ENCODE measurements around the gene SPOP. TPM values are rescaled to one million over a fixed set of nuclear protein-coding genes. Genes with fewer than 3 reads are reported as not detected.

Gene SPOP
- total and polyA plus RNA-seq, 7 donors = 31.2 to 64.9 (median 47.3) TPM

DNA sequence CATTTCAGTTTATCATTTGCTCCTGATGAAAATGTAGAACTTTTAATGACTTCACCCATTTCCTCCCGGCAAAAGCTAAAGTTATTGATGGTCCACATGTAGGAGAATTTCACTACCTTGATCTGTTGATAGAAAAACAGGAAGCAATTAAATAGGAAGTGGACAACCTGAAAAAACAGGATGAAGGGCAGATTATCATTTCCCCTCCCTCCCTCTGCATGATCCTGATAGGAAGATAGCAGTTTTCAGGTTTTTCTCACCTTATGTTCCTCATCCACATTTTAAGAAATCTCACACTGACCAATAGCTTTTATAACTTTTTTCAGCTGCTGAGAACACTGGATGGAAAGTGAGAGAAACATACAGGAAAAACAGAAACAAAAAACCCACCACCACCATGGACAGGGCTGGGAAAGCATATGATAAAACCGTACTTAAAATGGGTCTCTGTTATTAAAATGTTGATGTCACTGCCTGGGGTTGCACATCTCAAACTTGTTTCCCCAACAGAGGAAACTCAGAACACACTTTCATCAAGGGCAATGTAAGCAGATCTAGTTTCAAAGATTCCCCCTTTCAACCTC, 55.9 kb downstream of the SPOP start:
- Histone ChIP-seq H3K9me3 (no peaks in the 10 kb centered on the region), H3K27me3 (ENCODE audit: insufficient read depth in 3 of 3, low read length in 2 of 3) (no peaks in the 10 kb centered on the region), H3K4me3 (no peak overlapping the region), H3K4me1 (peaks cover 39% of the 10 kb centered on the region), H3K36me3 (ENCODE audit: insufficient read depth in 1 of 2, low read depth in 1 of 2) (peaks cover 10 to 59% of the 10 kb centered on the region in 2 donors), H3K27ac (peak overlapping the region; percentile 32)
- ATAC-seq (no peak), DNase-seq (no peak)
- WGBS, 3 donors = 67 to 78% (median 70%) methylated on average over 2 of the region's 2 CpGs
- intact Hi-C loops (cut with DNase I) = loop anchor here in 1 of 2 donors (5.0 kb wide), 1 partner anchor 55 kb away; the partner anchor contains the start of gene SPOP
- TF ChIP-seq, protein P1, sequence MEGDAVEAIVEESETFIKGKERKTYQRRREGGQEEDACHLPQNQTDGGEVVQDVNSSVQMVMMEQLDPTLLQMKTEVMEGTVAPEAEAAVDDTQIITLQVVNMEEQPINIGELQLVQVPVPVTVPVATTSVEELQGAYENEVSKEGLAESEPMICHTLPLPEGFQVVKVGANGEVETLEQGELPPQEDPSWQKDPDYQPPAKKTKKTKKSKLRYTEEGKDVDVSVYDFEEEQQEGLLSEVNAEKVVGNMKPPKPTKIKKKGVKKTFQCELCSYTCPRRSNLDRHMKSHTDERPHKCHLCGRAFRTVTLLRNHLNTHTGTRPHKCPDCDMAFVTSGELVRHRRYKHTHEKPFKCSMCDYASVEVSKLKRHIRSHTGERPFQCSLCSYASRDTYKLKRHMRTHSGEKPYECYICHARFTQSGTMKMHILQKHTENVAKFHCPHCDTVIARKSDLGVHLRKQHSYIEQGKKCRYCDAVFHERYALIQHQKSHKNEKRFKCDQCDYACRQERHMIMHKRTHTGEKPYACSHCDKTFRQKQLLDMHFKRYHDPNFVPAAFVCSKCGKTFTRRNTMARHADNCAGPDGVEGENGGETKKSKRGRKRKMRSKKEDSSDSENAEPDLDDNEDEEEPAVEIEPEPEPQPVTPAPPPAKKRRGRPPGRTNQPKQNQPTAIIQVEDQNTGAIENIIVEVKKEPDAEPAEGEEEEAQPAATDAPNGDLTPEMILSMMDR (IDR thresholded peaks at IDR 0.05) = no peak

DNA sequence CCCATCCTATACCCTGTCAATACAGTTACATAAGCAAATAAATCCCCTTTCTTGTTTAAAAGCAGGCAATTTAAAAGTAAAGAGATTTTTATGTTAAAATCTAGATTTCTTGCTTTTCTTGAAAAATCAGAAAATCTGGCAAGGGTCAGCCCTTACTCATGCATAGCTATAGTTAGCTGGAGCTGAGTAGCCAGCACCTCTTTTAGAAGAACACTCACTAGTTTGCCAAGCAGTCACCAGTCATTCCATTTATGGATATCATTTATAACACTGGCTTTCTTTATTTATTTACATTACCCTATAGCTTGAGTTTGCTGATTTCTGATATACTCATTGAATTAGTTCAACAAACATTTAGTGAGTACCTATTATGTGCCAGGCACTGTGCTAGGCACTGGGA, 56.5 kb downstream of the SPOP start:
- H3K9me3 ChIP-seq = no peaks in the 10 kb centered on the region
- TF ChIP-seq, protein P1 (IDR thresholded peaks at IDR 0.05) = no peak
- no peaks in the 10 kb centered on the region for H3K27me3 ChIP-seq (ENCODE audit: insufficient read depth in 3 of 3, low read length in 2 of 3)
- H3K27ac ChIP-seq = peak overlapping the region; percentile 32
- peaks cover 10 to 59% of the 10 kb centered on the region in 2 donors for H3K36me3 ChIP-seq (ENCODE audit: insufficient read depth in 1 of 2, low read depth in 1 of 2)
- intact Hi-C loops (cut with DNase I) = loop anchor here in 1 of 2 donors (5.0 kb wide), 1 partner anchor 56 kb away; the partner anchor contains the start of gene SPOP
- peaks cover 37% of the 10 kb centered on the region for H3K4me1 ChIP-seq
- DNase-seq (no peak), ATAC-seq (peak in 2 of 4 donors; percentile 37 to 71)
- H3K4me3 ChIP-seq = no peak overlapping the region

DNA sequence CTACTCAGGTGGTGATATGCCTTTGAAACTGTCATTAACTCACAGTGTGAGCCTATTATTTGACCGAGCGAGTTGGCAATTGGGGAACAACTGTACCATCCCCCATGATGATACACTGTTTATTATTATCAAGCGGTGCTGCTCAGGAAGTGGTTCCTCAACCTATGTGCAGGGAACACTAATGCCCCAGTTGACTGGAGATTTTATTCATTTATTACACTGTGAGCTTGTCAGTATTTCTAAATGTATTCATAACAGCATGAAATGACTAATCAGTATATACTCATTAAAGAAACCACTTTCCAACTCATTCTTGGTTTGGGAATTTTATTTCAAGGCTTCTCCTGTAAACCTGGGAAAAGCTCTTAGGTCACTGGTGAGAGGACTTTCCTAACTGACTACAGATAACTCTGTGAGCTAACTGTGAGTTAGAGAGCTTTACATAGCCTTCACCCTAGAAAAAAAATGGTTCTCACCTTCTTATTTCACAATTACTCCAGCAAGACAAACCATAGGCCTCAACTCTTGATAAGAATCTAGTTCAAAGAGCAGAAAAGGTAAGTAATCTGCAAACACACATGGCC, 59.8 kb downstream of the SPOP start:
- Histone ChIP-seq H3K4me3 (no peak overlapping the region), H3K9me3 (no peaks in the 10 kb centered on the region), H3K27me3 (ENCODE audit: insufficient read depth in 3 of 3, low read length in 2 of 3) (no peaks in the 10 kb centered on the region), H3K36me3 (ENCODE audit: insufficient read depth in 1 of 2, low read depth in 1 of 2) (peaks cover 10 to 64% of the 10 kb centered on the region in 2 donors), H3K4me1 (peaks cover 40% of the 10 kb centered on the region), H3K27ac (peak overlapping the region; percentile 12)
- TF ChIP-seq, protein P1 (IDR thresholded peaks at IDR 0.05) = no peak
- 82 to 85% (median 84%) methylated on average over 3 of the region's 3 CpGs for WGBS, 3 donors
- DNase-seq = no peak
- intact Hi-C loops (cut with DNase I) = loop anchor here in 1 of 2 donors (5.0 kb wide), 2 partner anchors 44 to 59 kb away; partner anchors contain the start of gene SPOP
- ATAC-seq = no peak

DNA sequence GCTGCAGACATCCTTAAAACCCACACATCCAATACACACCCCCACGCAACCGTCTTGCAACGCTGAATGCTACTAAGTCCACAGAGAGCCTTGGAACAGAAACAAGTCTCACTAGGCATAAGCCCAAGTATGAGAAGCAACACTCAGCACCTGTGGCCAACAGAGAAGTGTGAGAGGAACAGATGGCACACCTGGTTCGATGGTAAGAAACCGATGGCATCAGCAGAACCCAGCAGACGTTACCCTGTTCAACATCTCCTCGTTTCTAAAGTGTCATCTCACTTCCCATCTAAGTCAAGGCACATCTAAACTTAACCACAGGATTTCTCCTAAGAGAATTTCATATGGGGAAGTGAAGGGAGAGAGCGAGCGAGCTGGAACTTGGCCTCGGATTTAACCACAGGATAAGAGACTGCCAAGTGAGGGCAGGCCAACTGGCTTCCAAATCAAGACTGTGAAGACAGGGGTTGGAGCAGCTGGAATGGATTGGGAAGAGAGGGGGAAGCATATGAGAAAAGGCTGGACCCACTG, 61.2 kb downstream of the SPOP start:
- Histone ChIP-seq H3K4me3 (peak overlapping the region; percentile 13), H3K36me3 (ENCODE audit: insufficient read depth in 1 of 2, low read depth in 1 of 2) (peaks cover 3 to 57% of the 10 kb centered on the region in 2 donors), H3K4me1 (peaks cover 49% of the 10 kb centered on the region), H3K27me3 (ENCODE audit: insufficient read depth in 3 of 3, low read length in 2 of 3) (no peaks in the 10 kb centered on the region), H3K9me3 (no peaks in the 10 kb centered on the region), H3K27ac (peak overlapping the region; percentile 43)
- TF ChIP-seq, protein P1 (IDR thresholded peaks at IDR 0.05) = no peak
- ATAC-seq = peak; percentile 79 to 85 (median 84)
- 16 to 26% (median 18%) methylated on average over 10 of the region's 10 CpGs for WGBS, 3 donors
- peak; percentile 79 to 82 for DNase-seq
- intact Hi-C loops (cut with DNase I) = loop anchor here in 1 of 2 donors (5.0 kb wide), 2 partner anchors 46 to 61 kb away; partner anchors contain the start of gene SPOP
